Keratinocyte (primary cell): ENCODE data around the gene MKLN1. TPM values are rescaled to one million over a fixed set of nuclear protein-coding genes. Genes with fewer than 3 reads are reported as not detected.
"Not testable (repeated sequence)": the region's sequence is repeated elsewhere in the genome, so short reads cannot be mapped to it uniquely, and the experiment has no call there.

Source experiments
- DNase-seq: peaks from one replicate; pipeline ENCODE4 v3.0.0-alpha.2; 2011; ENCODE audit warnings: low read depth, missing footprints, low spot score
- FAIRE-seq: peaks from 2 replicates; lab custom pipeline; 2011; peaks lifted over from hg19 to GRCh38; lab: Jason Lieb, UNC
- H2AFZ ChIP-seq: 2 replicates; pipeline ENCODE4 v1.6.0; 2012; ENCODE audit warnings: low read length, control low read depth, inconsistent platforms; ENCODE audit not compliant: control insufficient read depth
- H3K27ac ChIP-seq: 2 replicates; pipeline ENCODE4 v1.5.1; 2011; ENCODE audit warnings: low read length; ENCODE audit not compliant: control insufficient read depth, insufficient read depth
- H3K27me3 ChIP-seq: 3 replicates; pipeline ENCODE4 v1.6.0; 2011; ENCODE audit warnings: low read length; ENCODE audit not compliant: control insufficient read depth, insufficient read depth; ENCODE audit errors: extremely low read depth
- H3K36me3 ChIP-seq, 2 experiments: 2 replicates in 1 of 2; 3 replicates in 1 of 2; pipeline ENCODE4 v1.5.1; 2011; ENCODE audit warnings: low read length in 2 of 2, mild to moderate bottlenecking in 1 of 2; ENCODE audit not compliant: control insufficient read depth in 2 of 2, insufficient read depth in 2 of 2; ENCODE audit errors: extremely low read depth in 1 of 2
- H3K4me1 ChIP-seq: 3 replicates; pipeline ENCODE4 v1.5.1; 2011; ENCODE audit warnings: low read length; ENCODE audit not compliant: control insufficient read depth, insufficient read depth; ENCODE audit errors: extremely low read depth
- H3K4me2 ChIP-seq: 3 replicates; pipeline ENCODE4 v1.6.0; 2011; ENCODE audit warnings: low read depth, low read length; ENCODE audit not compliant: control insufficient read depth, insufficient read depth; ENCODE audit errors: extremely low read depth
- H3K4me3 ChIP-seq, 3 experiments: fragments of 200-600 bp in 1 of 3; sonication (generic) in 1 of 3; 2 replicates in 2 of 3; 3 replicates in 1 of 3; pipeline ENCODE4 v1.5.1; 2011 to 2016; ENCODE audit warnings: low read length in 3 of 3, mild to moderate bottlenecking in 3 of 3, control low read depth in 2 of 3, inconsistent platforms in 1 of 3, low read depth in 1 of 3, mixed read lengths in 1 of 3, mixed run types in 1 of 3, moderate library complexity in 1 of 3; ENCODE audit not compliant: control insufficient read depth in 2 of 3, insufficient read depth in 2 of 3; ENCODE audit errors: extremely low read depth in 1 of 3
- H3K79me2 ChIP-seq: 2 replicates; pipeline ENCODE4 v1.6.0; 2012; ENCODE audit warnings: low read length; ENCODE audit not compliant: control insufficient read depth, insufficient read depth
- H3K9ac ChIP-seq: 3 replicates; pipeline ENCODE4 v1.6.0; 2011; ENCODE audit warnings: low read length; ENCODE audit not compliant: control insufficient read depth, insufficient read depth; ENCODE audit errors: extremely low read depth
- H3K9me1 ChIP-seq: 3 replicates; pipeline ENCODE4 v1.6.0; 2011; ENCODE audit warnings: low read length; ENCODE audit not compliant: control insufficient read depth, insufficient read depth; ENCODE audit errors: extremely low read depth
- H3K9me3 ChIP-seq: 2 replicates; pipeline ENCODE4 v1.5.1; 2012; ENCODE audit warnings: low read depth, low read length; ENCODE audit not compliant: control insufficient read depth
- H4K20me1 ChIP-seq: 3 replicates; pipeline ENCODE4 v1.6.0; 2011; ENCODE audit warnings: low read length; ENCODE audit not compliant: control insufficient read depth, insufficient read depth; ENCODE audit errors: extremely low read depth
- CTCF ChIP-seq, 3 experiments: IDR thresholded peaks in 1 of 3; conservative IDR thresholded peaks in 1 of 3; optimal IDR thresholded peaks in 1 of 3; 2 replicates in 2 of 3; 3 replicates in 1 of 3; pipeline versions ENCODE3 to v1.5.1; 2011; ENCODE audit warnings: low read length in 3 of 3, mild to moderate bottlenecking in 3 of 3, moderate library complexity in 2 of 3, control low read depth in 1 of 3, inconsistent platforms in 1 of 3; ENCODE audit not compliant: insufficient read depth in 2 of 3; ENCODE audit errors: extremely low read depth in 1 of 3
- EZH2 ChIP-seq: IDR thresholded peaks from one replicate; pipeline ENCODE4 v1.6.1; 2012; ENCODE audit warnings: inconsistent platforms, mild to moderate bottlenecking, low read length, moderate library complexity
- dilution Hi-C: fragments of 300-500 bp; cut with MboI; formaldehyde crosslinking; loops from one replicate; pipeline ENCODE4 v1.7.0; 2020; ENCODE audit warnings: low sequenced_read_pairs; ENCODE audit not compliant: extremely low pct_ligation_motif_present
- polyA plus RNA-seq, 5 experiments: library from polyadenylated mRNA; depleted of rRNA in 3 of 5; stranded (reverse) in 3 of 5; stranded (forward) in 1 of 5; unstranded in 1 of 5; fragments of >200 nt; gene quantifications; 1 replicate in 1 of 5; 2 replicates in 3 of 5; 3 replicates in 1 of 5; pipeline versions ENCODE4 v1.2.1 to v1.2.3, GENCODE V29; 2011 to 2012; ENCODE audit warnings: missing spikeins in 2 of 5, low read depth in 1 of 5, low replicate concordance in 1 of 5

The MKLN1 gene
- polyA plus RNA-seq, 1 donor (not counting 4 experiments of a cell fraction or from before 2014, with no cell fraction given) = 43.8 TPM

- TF ChIP-seq EZH2 = no peak
- no peak for TF ChIP-seq CTCF (optimal IDR thresholded peaks at IDR 0.05 in 1 of 3, IDR thresholded peaks at IDR 0.05 in 1 of 3, conservative IDR thresholded peaks at IDR 0.05 in 1 of 3; ENCODE audit: extremely low read depth in 1 of 3, insufficient read depth in 2 of 3, low read length in 3 of 3)
- Histone ChIP-seq H4K20me1 (no peaks in the 10 kb centered on the region), H3K27ac (no peak overlapping the region), H3K9me1 (no peaks in the 10 kb centered on the region), H2AFZ (no peak overlapping the region), H3K4me3 (no peak overlapping the region), H3K36me3 (peaks cover 0 to 3% of the 10 kb centered on the region in 2 experiments), H3K4me2 (no peak overlapping the region), H3K4me1 (peaks cover 21% of the 10 kb centered on the region), H3K79me2 (peaks cover 86% of the 10 kb centered on the region), H3K9ac (no peak overlapping the region), H3K9me3 (peaks cover 3% of the 10 kb centered on the region), H3K27me3 (no peaks in the 10 kb centered on the region)
- no peak for DNase-seq
- no peak for FAIRE-seq
- dilution Hi-C loops = no loop called here
Measured at GRCh38 chr7:131331806-131332205, 4.1 kb downstream of the MKLN1 start.

- FAIRE-seq, H3K9me1 ChIP-seq, H3K4me3 ChIP-seq, H3K36me3 ChIP-seq, dilution Hi-C loops, H3K27me3 ChIP-seq, H3K27ac ChIP-seq, H4K20me1 ChIP-seq, DNase-seq, H3K9me3 ChIP-seq, H2AFZ ChIP-seq, H3K9ac ChIP-seq, H3K4me2 ChIP-seq: not testable (repeated sequence)
- H3K4me1 ChIP-seq = peaks cover 17% of the 10 kb centered on the region
- peaks cover 93% of the 10 kb centered on the region for H3K79me2 ChIP-seq
Measured at GRCh38 chr7:131332729-131333128, 5.1 kb downstream of the MKLN1 start.
